Tibial artery (tissue), 4 donors: ENCODE data around the gene DIPK1B.
"Not testable (repeated sequence)": the region's sequence is repeated elsewhere in the genome, so short reads cannot be mapped to it uniquely, and the experiment has no call there.

Experiments
- DNase-seq, 2 donors: peaks; one replicate each; pipeline ENCODE4 v3.0.0-alpha.2; 2019
- H3K27ac ChIP-seq, 2 donors: fragments of 200-600 bp; sonication (generic) in 1 of 2; 1 replicate in 1 of 2; 2 replicates in 1 of 2; pipeline ENCODE4 v1.5.1; 2018 to 2019; ENCODE audit warnings: mild to moderate bottlenecking in 1 of 2
- H3K27me3 ChIP-seq, 2 donors: fragments of 200-600 bp; sonication (generic) in 1 of 2; one replicate each; pipeline versions ENCODE4 v1.5.1 to v1.6.0; 2016 to 2019
- H3K36me3 ChIP-seq, 3 donors: fragments of 200-600 bp; sonication (generic) in 2 of 3; one replicate each; pipeline ENCODE4 v1.5.1; 2016 to 2019; ENCODE audit warnings: mild to moderate bottlenecking in 2 of 3
- H3K4me1 ChIP-seq, 4 donors: fragments of 200-600 bp; sonication (generic) in 2 of 4; 1 replicate in 3 of 4; 2 replicates in 1 of 4; pipeline ENCODE4 v1.5.1; 2016 to 2019
- H3K4me3 ChIP-seq, 2 donors: fragments of 200-600 bp; sonication (generic) in 1 of 2; 1 replicate in 1 of 2; 2 replicates in 1 of 2; pipeline ENCODE4 v1.5.1; 2018 to 2019; ENCODE audit warnings: mild to moderate bottlenecking in 2 of 2
- H3K9me3 ChIP-seq, 3 donors: fragments of 200-600 bp; sonication (generic) in 1 of 3; one replicate each; pipeline ENCODE4 v1.5.1; 2016 to 2019
- intact Hi-C: fragments of 100-400 bp; cut with DNase I; formaldehyde crosslinking; loops from one replicate; pipeline ENCODE4 v1.15.0; 2023; ENCODE audit warnings: low total_unique reads
- TF ChIP-seq, protein P1 (sequence below), 2 experiments: fragments of 200-600 bp in 1 of 2; fragments of 450-650 bp in 1 of 2; IDR thresholded peaks; one replicate each; pipeline ENCODE4 v1.5.1; 2017 to 2019; ENCODE audit warnings: antibody characterized with exemption in 2 of 2, mild to moderate bottlenecking in 1 of 2, moderate library complexity in 1 of 2

Gene DIPK1B

DNA sequence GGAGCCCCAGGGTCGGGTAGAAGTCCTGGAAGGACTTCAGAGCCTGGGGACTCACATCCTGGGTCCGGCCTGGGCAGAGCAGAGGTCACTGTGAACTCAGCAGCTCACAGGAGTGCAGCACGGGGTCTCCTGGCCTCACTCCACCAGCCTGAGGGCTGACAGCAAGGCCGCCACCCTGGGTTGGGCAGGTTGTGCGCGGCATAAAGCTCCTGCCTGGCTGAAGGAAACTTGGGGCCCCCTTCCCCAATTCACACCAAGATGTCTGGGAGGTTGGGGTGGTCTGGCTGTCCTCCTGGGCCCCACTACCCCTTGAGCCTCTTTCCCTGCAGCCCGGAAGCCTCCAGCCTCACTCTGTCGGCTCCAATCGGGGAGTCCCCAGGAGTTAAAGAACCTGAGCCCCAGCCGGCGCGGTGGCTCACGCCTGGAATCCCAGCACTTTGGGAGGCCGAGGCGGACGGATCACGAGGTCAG, 49.9 kb downstream of the DIPK1B start:
- Histone ChIP-seq H3K27ac (no peak overlapping the region), H3K27me3 (peaks cover 0 to 86% of the 10 kb centered on the region in 2 donors)
- TF ChIP-seq, protein P1, sequence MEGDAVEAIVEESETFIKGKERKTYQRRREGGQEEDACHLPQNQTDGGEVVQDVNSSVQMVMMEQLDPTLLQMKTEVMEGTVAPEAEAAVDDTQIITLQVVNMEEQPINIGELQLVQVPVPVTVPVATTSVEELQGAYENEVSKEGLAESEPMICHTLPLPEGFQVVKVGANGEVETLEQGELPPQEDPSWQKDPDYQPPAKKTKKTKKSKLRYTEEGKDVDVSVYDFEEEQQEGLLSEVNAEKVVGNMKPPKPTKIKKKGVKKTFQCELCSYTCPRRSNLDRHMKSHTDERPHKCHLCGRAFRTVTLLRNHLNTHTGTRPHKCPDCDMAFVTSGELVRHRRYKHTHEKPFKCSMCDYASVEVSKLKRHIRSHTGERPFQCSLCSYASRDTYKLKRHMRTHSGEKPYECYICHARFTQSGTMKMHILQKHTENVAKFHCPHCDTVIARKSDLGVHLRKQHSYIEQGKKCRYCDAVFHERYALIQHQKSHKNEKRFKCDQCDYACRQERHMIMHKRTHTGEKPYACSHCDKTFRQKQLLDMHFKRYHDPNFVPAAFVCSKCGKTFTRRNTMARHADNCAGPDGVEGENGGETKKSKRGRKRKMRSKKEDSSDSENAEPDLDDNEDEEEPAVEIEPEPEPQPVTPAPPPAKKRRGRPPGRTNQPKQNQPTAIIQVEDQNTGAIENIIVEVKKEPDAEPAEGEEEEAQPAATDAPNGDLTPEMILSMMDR (IDR thresholded peaks at IDR 0.05), result no peak

DNA sequence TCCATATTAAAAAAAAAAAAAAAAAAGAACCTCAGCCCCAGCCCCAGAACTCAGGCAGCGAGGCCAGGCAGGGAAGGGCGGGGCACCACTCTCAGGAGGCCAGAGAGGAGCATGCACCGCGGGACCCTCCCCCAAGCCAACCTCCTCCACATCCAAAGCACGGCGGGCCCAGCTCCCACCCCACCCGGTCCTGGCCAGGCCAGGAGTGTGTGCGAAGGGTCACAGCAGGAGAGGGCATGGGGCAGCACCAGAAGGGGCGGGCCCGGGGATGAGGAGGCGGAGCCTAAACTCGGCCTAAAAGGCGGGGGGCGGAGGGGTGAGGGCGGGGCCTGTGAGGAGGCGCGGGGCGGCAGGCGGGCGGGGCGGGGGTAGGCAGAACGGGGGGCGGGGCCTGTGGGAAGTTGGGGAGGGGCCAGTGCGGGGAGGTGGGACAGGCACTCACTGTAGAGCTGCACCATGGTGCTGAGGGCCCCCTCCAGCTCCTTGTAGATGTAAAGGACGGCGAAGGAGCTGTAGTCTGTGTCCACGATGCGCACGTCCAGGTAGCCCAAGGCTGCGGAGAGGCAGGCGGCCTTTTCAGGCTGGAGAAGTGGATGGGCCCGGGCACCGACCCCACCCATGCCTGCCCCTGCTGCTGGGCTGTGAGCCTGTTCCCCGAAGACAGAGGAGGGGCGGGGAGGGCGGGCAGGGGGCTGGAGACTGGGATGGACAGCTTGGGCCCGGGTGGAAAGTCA, 50.7 kb downstream of the DIPK1B start:
- TF ChIP-seq, protein P1 (IDR thresholded peaks at IDR 0.05), result no peak
- DNase-seq, result peak in 1 of 2 donors; percentile 51

More for the DNA sequence above, 49.9 kb downstream of the DIPK1B start:
- intact Hi-C loops, result no loop called here
- DNase-seq, result no peak
- Histone ChIP-seq H3K4me1 (peaks cover 0 to 10% (median 2%) of the 10 kb centered on the region in 4 donors), H3K9me3 (no peaks in the 10 kb centered on the region), H3K36me3 (no peaks in the 10 kb centered on the region), H3K4me3 (no peak overlapping the region)

DNA sequence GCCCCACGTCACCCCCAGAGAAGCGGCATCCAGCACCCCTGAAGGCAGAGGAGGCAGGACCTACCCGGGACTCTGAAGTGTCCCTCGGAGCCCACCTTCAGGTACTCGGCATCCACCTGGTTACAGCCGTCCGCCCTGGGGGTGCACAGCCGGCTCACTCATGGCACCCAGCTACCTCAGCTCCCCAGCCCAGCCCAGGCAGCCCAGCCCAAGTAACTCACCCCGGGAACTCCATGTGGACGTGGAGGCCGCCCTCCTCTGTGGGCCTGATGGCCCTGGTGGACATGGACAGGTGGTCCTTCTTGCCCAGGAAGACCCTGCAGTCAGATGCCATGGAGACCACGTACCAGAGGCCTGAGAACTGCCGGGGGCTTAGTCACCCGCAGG, 51.3 kb downstream of the DIPK1B start:
- H3K4me3 ChIP-seq, result no peak overlapping the region
- H3K4me1 ChIP-seq, result peaks cover 0 to 10% (median 2%) of the 10 kb centered on the region in 4 donors
- DNase-seq, result peak in 1 of 2 donors; percentile 52
- TF ChIP-seq, protein P1 (IDR thresholded peaks at IDR 0.05), result no peak
- H3K9me3 ChIP-seq, result no peaks in the 10 kb centered on the region
- intact Hi-C loops, result no loop called here
- no peak overlapping the region for H3K27ac ChIP-seq
- no peaks in the 10 kb centered on the region for H3K36me3 ChIP-seq
- peaks cover 0 to 84% of the 10 kb centered on the region in 2 donors for H3K27me3 ChIP-seq

More for the DNA sequence above, 50.7 kb downstream of the DIPK1B start:
- H3K9me3 ChIP-seq, result no peaks in the 10 kb centered on the region
- no peaks in the 10 kb centered on the region for H3K36me3 ChIP-seq
- no peak overlapping the region for H3K4me3 ChIP-seq
- no peak overlapping the region for H3K27ac ChIP-seq
- H3K4me1 ChIP-seq, result peaks cover 0 to 10% (median 2%) of the 10 kb centered on the region in 4 donors
- intact Hi-C loops, result no loop called here
- H3K27me3 ChIP-seq, result peaks cover 0 to 86% of the 10 kb centered on the region in 2 donors

DNA sequence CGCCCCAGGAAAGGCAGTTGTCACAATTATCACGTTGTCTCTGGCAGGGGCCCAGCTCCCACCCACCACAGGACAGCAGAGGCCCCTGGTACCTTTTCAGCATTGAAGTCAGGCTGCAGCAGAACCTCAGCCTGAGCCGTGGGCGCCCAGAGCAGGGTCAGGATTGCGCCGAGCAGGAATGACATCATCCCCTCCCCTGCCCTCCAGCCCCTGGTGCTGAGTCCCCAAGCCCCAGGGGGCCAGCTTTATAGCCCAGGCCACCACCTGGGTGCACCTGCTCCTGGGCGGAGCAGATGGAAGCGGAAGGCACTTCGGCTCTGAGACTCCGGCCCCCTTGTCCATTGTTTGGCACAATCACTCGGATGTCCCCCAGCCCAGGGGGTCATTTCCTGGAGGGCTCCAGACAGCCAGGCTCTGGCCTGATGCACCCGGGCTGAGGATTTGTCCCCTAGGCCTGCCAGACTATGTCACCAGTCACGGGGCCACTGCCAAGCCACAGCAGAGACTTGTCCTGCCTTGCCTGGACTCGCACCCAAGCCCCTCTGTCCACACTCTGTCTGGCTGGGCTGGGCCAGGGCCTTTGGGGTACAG, 52.0 kb downstream of the DIPK1B start, which contains the start of gene LCN15:
Gene LCN15, minus strand, starts transcription at position 218 of the 591 bp plus-strand sequence. Its CDS starts 30 bp downstream, at position 188.
- DNase-seq, result peak in 1 of 2 donors; percentile 56
- Histone ChIP-seq H3K27me3 (peaks cover 0 to 77% of the 10 kb centered on the region in 2 donors), H3K9me3 (no peaks in the 10 kb centered on the region), H3K4me1 (peaks cover 0 to 10% (median 2%) of the 10 kb centered on the region in 4 donors), H3K27ac (no peak within 1 kb of the TSS), H3K4me3 (no peak within 1 kb of the TSS), H3K36me3 (no peaks in the 10 kb centered on the region)
- TF ChIP-seq, protein P1 (IDR thresholded peaks at IDR 0.05), result no peak
- intact Hi-C loops, result no loop called here

DNA sequence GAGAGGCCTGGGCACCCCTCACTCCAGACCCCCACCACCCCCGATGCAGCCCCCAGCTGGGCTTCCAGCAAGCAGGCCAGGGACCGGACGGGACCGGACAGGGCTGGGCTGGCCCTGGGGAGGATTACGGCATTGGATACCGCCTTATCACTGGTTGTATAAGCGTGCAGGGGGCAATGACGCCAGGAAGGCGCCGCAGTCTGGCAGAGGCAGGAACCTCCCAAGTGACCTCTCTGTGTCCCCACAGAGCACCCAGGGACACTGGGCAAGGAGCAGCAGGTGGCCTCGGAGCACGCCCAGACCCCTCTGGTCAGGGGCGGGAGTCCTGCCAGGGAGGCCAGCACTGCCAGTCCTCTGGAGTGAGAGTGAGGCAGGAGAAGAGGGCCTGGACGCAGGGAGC, 52.7 kb downstream of the DIPK1B start:
- no peaks in the 10 kb centered on the region for H3K9me3 ChIP-seq
- TF ChIP-seq, protein P1 (IDR thresholded peaks at IDR 0.05), result no peak
- H3K27me3 ChIP-seq, result peaks cover 0 to 73% of the 10 kb centered on the region in 2 donors
- no peak overlapping the region for H3K4me3 ChIP-seq
- DNase-seq, result peak in 1 of 2 donors; percentile 45
- no peak overlapping the region for H3K27ac ChIP-seq
- intact Hi-C loops, result no loop called here
- no peaks in the 10 kb centered on the region for H3K36me3 ChIP-seq
- peaks cover 0 to 14% (median 2%) of the 10 kb centered on the region in 4 donors for H3K4me1 ChIP-seq

DNA sequence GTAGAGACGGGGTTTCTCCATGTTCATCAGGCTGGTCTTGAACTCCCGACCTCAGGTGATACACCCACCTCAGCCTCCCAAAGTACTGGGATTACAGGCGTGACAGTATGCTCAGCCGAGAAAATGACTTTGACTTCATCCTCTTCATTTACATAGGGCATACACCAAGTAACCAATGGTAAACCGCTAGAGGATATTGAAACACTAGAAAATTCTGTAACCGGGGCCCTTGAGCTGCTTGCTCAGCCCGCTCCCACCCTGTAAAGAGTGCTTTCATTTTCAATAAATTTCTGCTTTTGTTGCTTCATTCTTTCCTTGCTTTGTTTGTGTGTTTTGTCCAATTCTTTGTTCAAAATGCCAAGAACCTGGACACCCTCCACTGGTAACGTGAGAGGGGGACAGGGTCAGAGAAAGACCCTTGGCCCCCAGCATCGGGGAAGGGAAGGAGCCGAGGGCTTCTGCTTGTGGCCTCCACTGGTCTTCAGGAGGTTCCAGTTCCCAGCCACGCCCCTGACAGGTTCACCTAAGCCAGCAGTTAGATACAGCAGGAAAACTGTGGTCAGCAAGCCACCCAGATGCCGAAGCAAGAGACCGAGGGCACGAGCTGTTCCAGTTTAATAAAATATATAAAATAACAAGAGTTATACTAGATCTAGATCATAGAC, 53.5 kb downstream of the DIPK1B start:
- DNase-seq, result peak in 1 of 2 donors; percentile 56
- intact Hi-C loops, H3K4me1 ChIP-seq, H3K27ac ChIP-seq, H3K36me3 ChIP-seq, H3K9me3 ChIP-seq, H3K4me3 ChIP-seq: not testable (repeated sequence)
- peaks cover 0 to 64% of the 10 kb centered on the region in 2 donors for H3K27me3 ChIP-seq

DNA sequence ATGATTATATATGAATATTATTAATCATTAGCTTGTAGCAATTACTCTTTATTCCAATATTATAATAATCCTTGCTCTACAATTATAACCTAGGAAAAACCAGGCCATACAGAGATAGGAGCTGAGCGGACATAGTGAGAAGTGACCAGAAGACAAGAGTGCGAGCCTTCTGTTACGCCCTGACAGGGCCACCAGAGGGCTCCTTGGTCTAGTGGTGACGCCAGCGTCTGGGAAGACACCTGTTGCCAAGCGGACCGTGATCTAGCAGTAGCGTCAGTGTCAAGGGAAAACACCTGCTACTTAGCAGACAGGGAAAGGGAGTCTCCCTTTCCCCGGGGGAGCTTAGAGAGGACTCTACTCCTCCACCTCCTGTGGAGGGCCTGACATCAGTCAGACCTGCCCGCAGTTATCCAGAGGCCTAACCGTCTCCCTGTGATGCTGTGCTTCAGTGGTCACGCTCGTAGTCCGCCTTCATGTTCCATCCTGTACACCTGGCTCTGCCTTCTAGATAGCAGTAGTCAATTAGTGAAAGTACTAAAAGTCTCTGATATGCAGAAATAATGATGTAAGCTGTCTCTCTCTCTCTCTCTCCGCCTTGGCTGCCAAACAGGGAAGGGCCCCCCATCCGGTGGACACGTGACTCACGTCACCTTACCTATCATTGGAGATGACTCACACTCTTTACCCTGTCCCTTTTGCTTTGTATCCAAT, 54.2 kb downstream of the DIPK1B start:
- peak in 1 of 2 donors; percentile 61 for DNase-seq
- intact Hi-C loops, H3K27ac ChIP-seq, H3K9me3 ChIP-seq, H3K4me1 ChIP-seq, H3K4me3 ChIP-seq, H3K36me3 ChIP-seq: not testable (repeated sequence)
- H3K27me3 ChIP-seq, result peaks cover 0 to 59% of the 10 kb centered on the region in 2 donors
